GM12878 (cell line): ENCODE data around the gene LETM1.

Experiments used
- KDM1A ChIP-seq: fragments of 200-600 bp; sonication (generic); IDR thresholded peaks from 2 replicates; pipeline ENCODE4 v1.6.1; 2016; ENCODE audit warnings: borderline replicate concordance
- TAF1 ChIP-seq: IDR thresholded peaks from 2 replicates; pipeline ENCODE4 v1.6.1; 2011; ENCODE audit warnings: mild to moderate bottlenecking, low read depth, low read length, borderline replicate concordance

- TF ChIP-seq TAF1 (no peak), KDM1A (no peak)
These were observed 24.6 kb downstream of the LETM1 start for GRCh38 chr4:1831331-1831730.
